ENCODE measurements around the gene MAP3K12. TPM values are rescaled to one million over a fixed set of nuclear protein-coding genes. Genes with fewer than 3 reads are reported as not detected.

Gene MAP3K12
- total and polyA plus RNA-seq, 2 of the 13 experiments (the other 11 are each of a cell fraction or from before 2014, with no cell fraction given) = 0.20 to 1.1 TPM

DNA sequence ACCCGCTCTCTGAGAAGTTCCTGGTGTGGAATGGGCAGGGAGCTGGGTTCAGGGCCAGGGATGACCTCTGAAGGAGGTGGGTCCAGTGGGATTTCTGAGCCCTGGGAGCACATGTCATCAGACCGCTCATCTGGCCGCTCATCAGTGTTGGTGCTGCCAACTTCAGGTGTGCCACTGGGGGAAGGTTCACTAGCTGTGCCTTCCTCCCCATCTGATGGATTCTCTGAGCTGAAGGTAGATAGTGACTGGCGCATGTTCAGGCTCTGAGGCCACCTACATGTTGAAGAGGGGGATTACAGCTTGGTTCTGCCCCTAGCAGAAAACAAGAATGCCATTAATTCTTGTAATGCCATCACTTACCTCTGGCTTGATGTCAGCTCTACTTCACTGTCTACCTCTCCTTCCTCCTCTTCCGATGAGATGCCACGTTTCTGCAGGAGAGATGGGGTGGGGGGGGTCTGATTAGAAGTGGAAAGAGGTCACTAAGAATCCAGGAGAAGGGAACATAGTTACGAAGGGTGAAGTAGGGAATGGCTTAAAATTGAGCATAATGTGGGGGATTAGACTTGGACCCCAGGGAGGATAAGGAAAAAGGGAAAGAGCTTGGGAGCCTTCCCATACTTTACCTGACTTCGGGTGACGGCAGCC is 17.2 kb downstream of the MAP3K12 start:
- H3K36me3 ChIP-seq (replicated peaks in 1 of 2; ENCODE audit: control insufficient read depth in 1 of 2, insufficient read depth in 2 of 2, low read length in 2 of 2) = peaks cover 13 to 50% of the 10 kb centered on the region in 2 experiments
- H2AFZ ChIP-seq (ENCODE audit: low read length) = no peak overlapping the region
- H3K79me2 ChIP-seq (ENCODE audit: insufficient read depth, low read length) = no peaks in the 10 kb centered on the region
- H3K4me2 ChIP-seq (ENCODE audit: low read depth, low read length) = no peak overlapping the region
- peaks cover 12% of the 10 kb centered on the region for H4K20me1 ChIP-seq (ENCODE audit: insufficient read depth, low read length)
- H3K9ac ChIP-seq (ENCODE audit: insufficient read depth, low read depth, low read length) = no peak overlapping the region
- in situ Hi-C loops (cut with HindIII; ENCODE audit: extremely low pct_ligation_motif_present, low pct_unique_long_range_greater_than_20kb) = no loop called here
- H3K4me3 ChIP-seq (replicated peaks in 1 of 3; ENCODE audit: insufficient read depth in 1 of 3, low read depth in 2 of 3, low read length in 3 of 3) = no peak overlapping the region
- H3K27me3 ChIP-seq (ENCODE audit: control insufficient read depth in 1 of 2, insufficient read depth in 2 of 2, low read length in 2 of 2) = no peaks in the 10 kb centered on the region
- H3K9me3 ChIP-seq (ENCODE audit: low read length) = no peaks in the 10 kb centered on the region
- ATAC-seq = peak; percentile 43
- 86% methylated on average over 8 of the region's 9 CpGs for WGBS (ENCODE audit: low lambda C conversion rate)
- H3K27ac ChIP-seq (ENCODE audit: extremely low read length, insufficient read depth, low read length) = no peak overlapping the region
- BruUV-seq (replicated peaks) = no TSS peak
- peak; percentile 49 for DNase-seq (ENCODE audit: low spot score)
- intact Hi-C loops (cut with micrococcal nuclease; ENCODE audit: unreplicated experiment) = no loop called here
- CTCF ChIA-PET (ENCODE audit: low intra/inter-chr PET ratio, low total read pairs) = no interaction called here
- POLR2A ChIA-PET = interaction anchor here (0.7 to 4.2 kb wide), 12 partner anchors 9 to 161 kb away, joined by 3 to 58 read pairs (median 4); partner anchors contain the start of genes AAAS, MAP3K12, PRR13 and SP1
- FAIRE-seq = peak; percentile 66
- no peaks in the 10 kb centered on the region for H3K4me1 ChIP-seq (ENCODE audit: insufficient read depth, low read length)
- TF ChIP-seq POLR2AphosphoS5 (IDR thresholded peaks at IDR 0.05; ENCODE audit: low read depth, low read length) (0 out of 2 replicates have a peak, but pooled peaks have one; percentile 8), ATF4 (CRISPR knock-in tag; IDR thresholded peaks at IDR 0.05) (no peak), PHF8 (CRISPR knock-in tag; IDR thresholded peaks at IDR 0.05) (0 out of 2 replicates have a peak, but pooled peaks have one; percentile 2), TRIM22 (IDR thresholded peaks at IDR 0.05) (no peak), DR1 (CRISPR knock-in tag; IDR thresholded peaks at IDR 0.05) (no peak), CAMTA2 (CRISPR knock-in tag; IDR thresholded peaks at IDR 0.05; ENCODE audit: borderline replicate concordance) (no peak), ZNF558 (CRISPR knock-in tag; IDR thresholded peaks at IDR 0.05; ENCODE audit: borderline replicate concordance) (no peak), SSRP1 (CRISPR knock-in tag; IDR thresholded peaks at IDR 0.05) (peak; percentile 28; the same call in 1 of the 2 replicates), ZNF343 (CRISPR knock-in tag; IDR thresholded peaks at IDR 0.05) (no peak), CENPBD1 (CRISPR knock-in tag; IDR thresholded peaks at IDR 0.05; ENCODE audit: borderline replicate concordance, low read depth) (no peak), FLYWCH1 (CRISPR knock-in tag; IDR thresholded peaks at IDR 0.05) (no peak)
- TF ChIP-seq, protein P1, sequence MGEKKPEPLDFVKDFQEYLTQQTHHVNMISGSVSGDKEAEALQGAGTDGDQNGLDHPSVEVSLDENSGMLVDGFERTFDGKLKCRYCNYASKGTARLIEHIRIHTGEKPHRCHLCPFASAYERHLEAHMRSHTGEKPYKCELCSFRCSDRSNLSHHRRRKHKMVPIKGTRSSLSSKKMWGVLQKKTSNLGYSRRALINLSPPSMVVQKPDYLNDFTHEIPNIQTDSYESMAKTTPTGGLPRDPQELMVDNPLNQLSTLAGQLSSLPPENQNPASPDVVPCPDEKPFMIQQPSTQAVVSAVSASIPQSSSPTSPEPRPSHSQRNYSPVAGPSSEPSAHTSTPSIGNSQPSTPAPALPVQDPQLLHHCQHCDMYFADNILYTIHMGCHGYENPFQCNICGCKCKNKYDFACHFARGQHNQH (CRISPR knock-in tag; IDR thresholded peaks at IDR 0.05) = 0 out of 2 replicates have a peak, but pooled peaks have one; percentile 14
- TF ChIP-seq, protein P2, sequence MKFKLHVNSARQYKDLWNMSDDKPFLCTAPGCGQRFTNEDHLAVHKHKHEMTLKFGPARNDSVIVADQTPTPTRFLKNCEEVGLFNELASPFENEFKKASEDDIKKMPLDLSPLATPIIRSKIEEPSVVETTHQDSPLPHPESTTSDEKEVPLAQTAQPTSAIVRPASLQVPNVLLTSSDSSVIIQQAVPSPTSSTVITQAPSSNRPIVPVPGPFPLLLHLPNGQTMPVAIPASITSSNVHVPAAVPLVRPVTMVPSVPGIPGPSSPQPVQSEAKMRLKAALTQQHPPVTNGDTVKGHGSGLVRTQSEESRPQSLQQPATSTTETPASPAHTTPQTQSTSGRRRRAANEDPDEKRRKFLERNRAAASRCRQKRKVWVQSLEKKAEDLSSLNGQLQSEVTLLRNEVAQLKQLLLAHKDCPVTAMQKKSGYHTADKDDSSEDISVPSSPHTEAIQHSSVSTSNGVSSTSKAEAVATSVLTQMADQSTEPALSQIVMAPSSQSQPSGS (CRISPR knock-in tag; IDR thresholded peaks at IDR 0.05) = no peak
- TF ChIP-seq, protein P3, sequence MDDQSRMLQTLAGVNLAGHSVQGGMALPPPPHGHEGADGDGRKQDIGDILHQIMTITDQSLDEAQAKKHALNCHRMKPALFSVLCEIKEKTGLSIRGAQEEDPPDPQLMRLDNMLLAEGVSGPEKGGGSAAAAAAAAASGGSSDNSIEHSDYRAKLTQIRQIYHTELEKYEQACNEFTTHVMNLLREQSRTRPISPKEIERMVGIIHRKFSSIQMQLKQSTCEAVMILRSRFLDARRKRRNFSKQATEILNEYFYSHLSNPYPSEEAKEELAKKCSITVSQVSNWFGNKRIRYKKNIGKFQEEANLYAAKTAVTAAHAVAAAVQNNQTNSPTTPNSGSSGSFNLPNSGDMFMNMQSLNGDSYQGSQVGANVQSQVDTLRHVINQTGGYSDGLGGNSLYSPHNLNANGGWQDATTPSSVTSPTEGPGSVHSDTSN (CRISPR knock-in tag; IDR thresholded peaks at IDR 0.05; ENCODE audit: borderline replicate concordance) = no peak
- TF ChIP-seq, protein P4, sequence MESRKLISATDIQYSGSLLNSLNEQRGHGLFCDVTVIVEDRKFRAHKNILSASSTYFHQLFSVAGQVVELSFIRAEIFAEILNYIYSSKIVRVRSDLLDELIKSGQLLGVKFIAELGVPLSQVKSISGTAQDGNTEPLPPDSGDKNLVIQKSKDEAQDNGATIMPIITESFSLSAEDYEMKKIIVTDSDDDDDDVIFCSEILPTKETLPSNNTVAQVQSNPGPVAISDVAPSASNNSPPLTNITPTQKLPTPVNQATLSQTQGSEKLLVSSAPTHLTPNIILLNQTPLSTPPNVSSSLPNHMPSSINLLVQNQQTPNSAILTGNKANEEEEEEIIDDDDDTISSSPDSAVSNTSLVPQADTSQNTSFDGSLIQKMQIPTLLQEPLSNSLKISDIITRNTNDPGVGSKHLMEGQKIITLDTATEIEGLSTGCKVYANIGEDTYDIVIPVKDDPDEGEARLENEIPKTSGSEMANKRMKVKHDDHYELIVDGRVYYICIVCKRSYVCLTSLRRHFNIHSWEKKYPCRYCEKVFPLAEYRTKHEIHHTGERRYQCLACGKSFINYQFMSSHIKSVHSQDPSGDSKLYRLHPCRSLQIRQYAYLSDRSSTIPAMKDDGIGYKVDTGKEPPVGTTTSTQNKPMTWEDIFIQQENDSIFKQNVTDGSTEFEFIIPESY (CRISPR knock-in tag; IDR thresholded peaks at IDR 0.05) = peak; percentile 28; the same call in 1 of the 2 replicates

Measured in HepG2 (cell line).